Endometrial microvascular endothelial cells (primary cell): Measurements from ENCODE around the gene CD84. TPM values are rescaled to one million over a fixed set of nuclear protein-coding genes. Genes with fewer than 3 reads are reported as not detected.
"Not testable (repeated sequence)": the region's sequence is repeated elsewhere in the genome, so short reads cannot be mapped to it uniquely, and the experiment has no call there.

Experiments used
- in situ Hi-C: cut with HindIII; loops from 2 replicates; pipeline ENCODE4 v1.10.0; 2017; ENCODE audit warnings: low sequenced_read_pairs, low pct_unique_long_range_greater_than_20kb; ENCODE audit errors: inconsistent ontology term
- total RNA-seq: library from RNA; depleted of rRNA; stranded (reverse); fragments of >200 nt; gene quantifications from one replicate; pipeline ENCODE4 v1.2.3, GENCODE V29; 2015; ENCODE audit errors: inconsistent ontology term

CD84 gene
- total RNA-seq, 1 donor from 2014 or later, result not detected

GRCh38 chr1:160548960-160549664, 30.2 kb downstream of the CD84 start:
- in situ Hi-C loops, result no loop called here

GRCh38 chr1:160548183-160548582, 31.1 kb downstream of the CD84 start:
- in situ Hi-C loops, result no loop called here

GRCh38 chr1:160547422-160547821, 31.9 kb downstream of the CD84 start:
- in situ Hi-C loops, result no loop called here

GRCh38 chr1:160546942-160547341, 32.4 kb downstream of the CD84 start:
- in situ Hi-C loops, result no loop called here

GRCh38 chr1:160544647-160545046, 34.6 kb downstream of the CD84 start:
- in situ Hi-C loops, result no loop called here

GRCh38 chr1:160542303-160542945, 36.9 kb downstream of the CD84 start:
- in situ Hi-C loops, result no loop called here

- in situ Hi-C loops, result no loop called here
These were observed 37.5 kb downstream of the CD84 start for GRCh38 chr1:160541622-160542302.

GRCh38 chr1:160540859-160541233, 38.5 kb downstream of the CD84 start:
- in situ Hi-C loops, result no loop called here

GRCh38 chr1:160539990-160540858, 39.1 kb downstream of the CD84 start:
- in situ Hi-C loops, result no loop called here

GRCh38 chr1:160539684-160539989, 39.7 kb downstream of the CD84 start:
- in situ Hi-C loops, result no loop called here

GRCh38 chr1:160538985-160539651, 40.2 kb downstream of the CD84 start:
- in situ Hi-C loops, result no loop called here

GRCh38 chr1:160537714-160538665, 41.3 kb downstream of the CD84 start:
- in situ Hi-C loops, result no loop called here

- in situ Hi-C loops, result no loop called here
These were observed 44.3 kb downstream of the CD84 start for GRCh38 chr1:160534823-160535605.

- in situ Hi-C loops, result not testable (repeated sequence)
These were observed 46.8 kb downstream of the CD84 start for GRCh38 chr1:160532557-160532813.

- in situ Hi-C loops, result not testable (repeated sequence)
These were observed 47.3 kb downstream of the CD84 start for GRCh38 chr1:160531809-160532556.

GRCh38 chr1:160529401-160529952, 49.8 kb downstream of the CD84 start:
- in situ Hi-C loops, result not testable (repeated sequence)
